CD4-positive, alpha-beta memory T cell (primary cell): ENCODE measurements around the gene JAK1. TPM values are rescaled to one million over a fixed set of nuclear protein-coding genes. Genes with fewer than 3 reads are reported as not detected.

Experiments used
- CTCF ChIA-PET: fragments of 350-600 bp; sonication (Branson Sonifier 250); formaldehyde crosslinking; loops from one replicate; lab custom pipeline; 2021; ENCODE audit warnings: inconsistent platforms; ENCODE audit not compliant: partially characterized antibody; lab: Charles Lee
- POLR2A ChIA-PET: fragments of 350-600 bp; sonication (Branson Sonifier 250); formaldehyde crosslinking; loops from one replicate; lab custom pipeline; 2021; ENCODE audit not compliant: partially characterized antibody; lab: Charles Lee
- DNase-seq, 5 donors: peaks; one replicate each; pipeline versions ENCODE4 v3.0.0 to v3.0.0-alpha.2; 2020 to 2022; ENCODE audit warnings: mixed read lengths in 1 of 5
- H3K27ac ChIP-seq: one replicate; pipeline ENCODE4 v1.7.0; 2013; ENCODE audit warnings: low read depth, low read length
- H3K27me3 ChIP-seq: 2 replicates; pipeline ENCODE4 v1.7.0; 2013; ENCODE audit warnings: mild to moderate bottlenecking, low read length, moderate library complexity; ENCODE audit not compliant: insufficient read depth
- H3K36me3 ChIP-seq: 2 replicates; pipeline ENCODE4 v1.7.0; 2013; ENCODE audit warnings: mild to moderate bottlenecking, low read length, moderate library complexity; ENCODE audit not compliant: insufficient read depth
- H3K4me1 ChIP-seq: 2 replicates; pipeline ENCODE4 v1.7.0; 2013; ENCODE audit warnings: mild to moderate bottlenecking, low read length, moderate library complexity; ENCODE audit not compliant: insufficient read depth
- H3K4me3 ChIP-seq, 2 donors: one replicate each; pipeline ENCODE4 v1.7.0; 2013; ENCODE audit warnings: low read length in 2 of 2, mild to moderate bottlenecking in 1 of 2
- H3K9me3 ChIP-seq, 2 donors: one replicate each; pipeline ENCODE4 v1.7.0; 2013; ENCODE audit warnings: low read length in 2 of 2, control low read depth in 1 of 2; ENCODE audit not compliant: control insufficient read depth in 1 of 2
- H3K27ac Mint-ChIP-seq, 7 donors: one replicate each; pipeline ENCODE4 v1.8.0; 2020 to 2021; ENCODE audit warnings: mixed read lengths in 7 of 7, mild to moderate bottlenecking in 6 of 7, inconsistent platforms in 3 of 7, moderate library complexity in 3 of 7
- H3K27me3 Mint-ChIP-seq, 2 donors: one replicate each; pipeline ENCODE4 v1.8.0; 2020 to 2021; ENCODE audit warnings: mixed read lengths in 2 of 2
- H3K36me3 Mint-ChIP-seq, 2 donors: one replicate each; pipeline ENCODE4 v1.8.0; 2020 to 2021; ENCODE audit warnings: mixed read lengths in 2 of 2, inconsistent platforms in 1 of 2, mild to moderate bottlenecking in 1 of 2
- H3K4me1 Mint-ChIP-seq, 4 donors: one replicate each; pipeline ENCODE4 v1.8.0; 2020 to 2021; ENCODE audit warnings: mixed read lengths in 4 of 4, mild to moderate bottlenecking in 1 of 4
- H3K4me3 Mint-ChIP-seq, 8 donors: one replicate each; pipeline ENCODE4 v1.8.0; 2020 to 2021; ENCODE audit warnings: mixed read lengths in 8 of 8, mild to moderate bottlenecking in 7 of 8, moderate library complexity in 6 of 8, inconsistent platforms in 3 of 8
- H3K9me3 Mint-ChIP-seq, 8 donors: one replicate each; pipeline ENCODE4 v1.8.0; 2020 to 2021; ENCODE audit warnings: mixed read lengths in 8 of 8, mild to moderate bottlenecking in 5 of 8, inconsistent platforms in 3 of 8, moderate library complexity in 1 of 8
- intact Hi-C: fragments of 100-400 bp; cut with micrococcal nuclease; formaldehyde crosslinking; loops from one replicate; pipeline ENCODE4 v1.15.1; 2023
- polyA plus RNA-seq, 2 donors: library from polyadenylated mRNA; unstranded; fragments of 300-500 nt; fragmentation: Illumina TruSeq; gene quantifications; one replicate each; pipeline ENCODE4 v1.2.3, GENCODE V29; 2021
- total RNA-seq, 2 experiments: library from RNA; stranded (reverse); gene quantifications; one replicate each; pipeline ENCODE4 v1.2.3, GENCODE V29; 2021

The JAK1 gene
- 100 to 1,000 TPM; 370 to 372 TPM for total RNA-seq
- 100 to 1,000 TPM; 163 to 258 TPM for polyA plus RNA-seq

GRCh38 chr1:64966158-64966971 is at the start of gene JAK1:
TSS of gene JAK1 (minus strand) at chr1:64966549. CDS start at chr1:64886264, 80,285 bp downstream.
- H3K9me3 ChIP-seq, result no peaks in the 10 kb centered on the region
- intact Hi-C loops, result loop anchor here (1.0 to 10.0 kb wide), 8 partner anchors 36 to 454 kb away; partner anchors contain the start of genes LEPR, LEPROT and RAVER2
- peak within 1 kb of the TSS; percentile 96 for H3K27ac ChIP-seq
- peaks cover 0 to 16% of the 10 kb centered on the region in 2 donors for H3K36me3 Mint-ChIP-seq
- no peaks in the 10 kb centered on the region for H3K27me3 Mint-ChIP-seq
- ChIA-PET CTCF (interaction anchor here (0.9 to 2.6 kb wide), 8 partner anchors 13 to 139 kb away, joined by 3 to 12 read pairs (median 3); no protein-coding TSS in a partner anchor), POLR2A (interaction anchor here (0.7 to 4.6 kb wide), 39 partner anchors 9 to 1373 kb away, joined by 3 to 62 read pairs (median 4); partner anchors contain the start of gene PGM1)
- H3K4me3 Mint-ChIP-seq, result peak within 1 kb of the TSS; percentile 89 to 97 (median 94)
- no peaks in the 10 kb centered on the region for H3K9me3 Mint-ChIP-seq
- peak within 1 kb of the TSS; percentile 93 to 95 for H3K4me3 ChIP-seq
- H3K27ac Mint-ChIP-seq, result peak within 1 kb of the TSS; percentile 93 to 97 (median 97)
- H3K4me1 Mint-ChIP-seq, result peaks cover 38 to 42% (median 40%) of the 10 kb centered on the region in 4 donors
- no peaks in the 10 kb centered on the region for H3K36me3 ChIP-seq
- no peaks in the 10 kb centered on the region for H3K27me3 ChIP-seq
- DNase-seq, result peak; percentile 87 to 91 (median 90)
- H3K4me1 ChIP-seq, result peaks cover 47% of the 10 kb centered on the region

DNA sequence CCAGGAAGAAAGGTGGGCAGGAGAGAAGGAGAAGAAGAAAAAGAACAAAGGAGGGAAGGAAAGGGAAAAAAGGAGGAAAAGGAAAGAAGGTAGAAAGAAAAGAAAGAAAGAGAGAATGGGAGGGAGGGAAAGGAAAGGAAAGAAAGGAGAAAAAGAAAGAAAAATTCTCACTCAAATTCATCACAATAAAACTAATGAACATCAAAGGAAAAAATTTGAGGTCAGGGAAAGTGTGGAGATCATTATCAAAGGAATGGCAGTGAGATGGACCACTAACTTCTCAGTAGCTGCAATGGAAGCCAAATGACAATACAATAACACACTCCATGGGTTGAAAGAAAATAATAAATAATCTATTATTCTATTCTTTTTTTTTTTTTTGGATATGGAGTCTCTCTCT is 48.0 kb upstream of the JAK1 start:
- CTCF ChIA-PET, result no interaction called here
- no peak for DNase-seq
- POLR2A ChIA-PET, result interaction anchor here (0.6 kb wide), 1 partner anchor 32 kb away, joined by 3 read pairs; no protein-coding TSS in a partner anchor
- Histone ChIP-seq H3K27me3 (no peaks in the 10 kb centered on the region), H3K9me3 (no peaks in the 10 kb centered on the region), H3K36me3 (no peaks in the 10 kb centered on the region), H3K4me3 (no peak overlapping the region), H3K4me1 (peaks cover 11% of the 10 kb centered on the region), H3K27ac (no peak overlapping the region)
- intact Hi-C loops, result no loop called here
- no peaks in the 10 kb centered on the region for H3K27me3 Mint-ChIP-seq
- peaks cover 22 to 23% (median 23%) of the 10 kb centered on the region in 4 donors for H3K4me1 Mint-ChIP-seq
- peaks cover 0 to 6% (median 0%) of the 10 kb centered on the region in 8 donors for H3K9me3 Mint-ChIP-seq
- peak overlapping the region in 1 of 7 donors; percentile 6 for H3K27ac Mint-ChIP-seq
- peaks cover 3 to 14% of the 10 kb centered on the region in 2 donors for H3K36me3 Mint-ChIP-seq
- no peak overlapping the region for H3K4me3 Mint-ChIP-seq

- H3K4me3 Mint-ChIP-seq, result no peak overlapping the region
- H3K4me1 Mint-ChIP-seq, result peaks cover 23 to 39% (median 33%) of the 10 kb centered on the region in 4 donors
- POLR2A ChIA-PET, result interaction anchor here (1.1 to 1.7 kb wide), 2 partner anchors 46 to 135 kb away, joined by 3 to 5 read pairs; no protein-coding TSS in a partner anchor
- Histone ChIP-seq H3K4me1 (peaks cover 26% of the 10 kb centered on the region), H3K9me3 (no peaks in the 10 kb centered on the region), H3K27me3 (no peaks in the 10 kb centered on the region), H3K27ac (no peak overlapping the region), H3K36me3 (no peaks in the 10 kb centered on the region), H3K4me3 (no peak overlapping the region)
- H3K27me3 Mint-ChIP-seq, result no peaks in the 10 kb centered on the region
- peak overlapping the region in 4 of 7 donors; percentile 0 to 57 (median 38) for H3K27ac Mint-ChIP-seq
- peaks cover 3 to 14% of the 10 kb centered on the region in 2 donors for H3K36me3 Mint-ChIP-seq
- DNase-seq, result no peak
- peaks cover 0 to 6% (median 0%) of the 10 kb centered on the region in 8 donors for H3K9me3 Mint-ChIP-seq
- CTCF ChIA-PET, result interaction anchor here (0.7 to 1.5 kb wide), 5 partner anchors 9 to 230 kb away, joined by 3 to 5 read pairs (median 3); no protein-coding TSS in a partner anchor
- intact Hi-C loops, result no loop called here
Observed at GRCh38 chr1:65011983-65012382, 45.6 kb upstream of the JAK1 start.

DNA sequence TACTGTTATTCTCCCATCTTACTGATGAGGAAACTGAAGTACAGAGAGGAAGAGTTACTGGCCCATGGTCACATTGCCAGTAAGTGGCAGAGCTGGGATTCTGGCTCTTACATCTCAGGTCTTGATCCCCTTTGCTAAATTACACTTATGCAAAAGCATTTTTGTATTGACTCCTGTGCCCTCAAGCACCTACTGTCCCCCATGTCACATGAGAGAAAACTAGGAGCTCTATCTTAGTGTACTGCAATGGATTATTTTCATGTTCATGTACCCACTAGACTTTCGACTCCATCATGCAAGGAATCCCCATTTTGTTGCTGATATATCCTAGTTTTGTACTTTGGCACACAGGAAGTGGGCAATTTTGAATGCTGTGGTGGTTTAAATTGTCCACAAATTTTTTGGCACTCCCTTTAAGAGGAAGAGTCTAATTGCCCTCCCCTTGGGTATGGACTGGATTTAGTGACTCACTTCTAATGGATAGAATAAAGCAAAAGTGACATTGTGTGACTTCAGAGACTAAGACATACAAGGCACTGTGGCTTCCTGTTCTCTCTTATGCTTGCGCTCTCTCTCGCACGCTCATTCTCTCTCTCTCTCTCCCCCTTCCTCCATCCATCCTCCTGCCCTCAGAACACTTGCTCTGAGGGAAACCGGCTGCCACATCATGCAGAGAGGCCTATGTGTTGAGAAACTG is 43.5 kb upstream of the JAK1 start:
- Mint-ChIP-seq H3K9me3 (peaks cover 0 to 6% (median 0%) of the 10 kb centered on the region in 8 donors), H3K27ac (peak overlapping the region; percentile 54 to 83 (median 71)), H3K4me3 (peak overlapping the region in 7 of 8 donors; percentile 33 to 73 (median 55)), H3K27me3 (no peaks in the 10 kb centered on the region), H3K36me3 (peaks cover 3 to 10% of the 10 kb centered on the region in 2 donors), H3K4me1 (peaks cover 25 to 43% (median 32%) of the 10 kb centered on the region in 4 donors)
- H3K36me3 ChIP-seq, result no peaks in the 10 kb centered on the region
- peak in 1 of 5 donors; percentile 6 for DNase-seq
- POLR2A ChIA-PET, result interaction anchor here (0.7 to 2.0 kb wide), 3 partner anchors 44 to 64 kb away, joined by 3 to 9 read pairs (median 4); partner anchors contain the start of gene JAK1
- H3K27me3 ChIP-seq, result no peaks in the 10 kb centered on the region
- H3K9me3 ChIP-seq, result no peaks in the 10 kb centered on the region
- CTCF ChIA-PET, result interaction anchor here (1.2 kb wide), 2 partner anchors 11 to 48 kb away, joined by 3 to 5 read pairs; no protein-coding TSS in a partner anchor
- no peak overlapping the region for H3K27ac ChIP-seq
- no peak overlapping the region for H3K4me3 ChIP-seq
- peaks cover 26% of the 10 kb centered on the region for H3K4me1 ChIP-seq
- intact Hi-C loops, result no loop called here

DNA sequence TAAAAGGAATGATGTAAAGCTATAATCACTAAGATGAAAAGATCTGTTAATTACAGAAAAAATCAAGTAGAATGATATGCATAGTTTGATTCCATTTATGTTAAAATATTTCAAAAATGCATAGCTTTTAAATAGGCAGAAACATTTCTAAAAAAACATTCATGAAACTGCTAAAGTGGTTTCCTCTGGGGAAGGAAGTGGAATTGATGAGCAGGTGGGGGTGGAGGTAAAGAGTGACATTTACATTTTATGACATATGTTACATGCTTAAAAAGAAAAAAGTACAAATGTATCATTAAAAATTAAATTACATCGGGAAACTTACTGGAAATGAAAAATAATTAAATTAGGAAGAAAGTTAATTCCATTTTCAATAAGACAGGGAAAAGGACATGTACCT is 42.8 kb upstream of the JAK1 start:
- Mint-ChIP-seq H3K36me3 (peaks cover 2 to 9% of the 10 kb centered on the region in 2 donors), H3K4me1 (peaks cover 25 to 42% (median 32%) of the 10 kb centered on the region in 4 donors), H3K4me3 (peak overlapping the region in 7 of 8 donors; percentile 18 to 80 (median 47)), H3K27me3 (no peaks in the 10 kb centered on the region), H3K27ac (peak overlapping the region in 5 of 7 donors; percentile 14 to 83 (median 79)), H3K9me3 (peaks cover 0 to 4% (median 0%) of the 10 kb centered on the region in 8 donors)
- Histone ChIP-seq H3K4me3 (no peak overlapping the region), H3K27ac (no peak overlapping the region), H3K4me1 (peaks cover 26% of the 10 kb centered on the region), H3K36me3 (no peaks in the 10 kb centered on the region), H3K9me3 (no peaks in the 10 kb centered on the region), H3K27me3 (no peaks in the 10 kb centered on the region)
- intact Hi-C loops, result no loop called here
- ChIA-PET CTCF (interaction anchor here (0.6 to 1.7 kb wide), 4 partner anchors 18 to 184 kb away, joined by 3 to 4 read pairs (median 3); no protein-coding TSS in a partner anchor), POLR2A (interaction anchor here (0.7 to 2.0 kb wide), 4 partner anchors 12 to 63 kb away, joined by 3 to 9 read pairs (median 4); partner anchors contain the start of gene JAK1)
- peak in 3 of 5 donors; percentile 13 to 19 (median 19) for DNase-seq

DNA sequence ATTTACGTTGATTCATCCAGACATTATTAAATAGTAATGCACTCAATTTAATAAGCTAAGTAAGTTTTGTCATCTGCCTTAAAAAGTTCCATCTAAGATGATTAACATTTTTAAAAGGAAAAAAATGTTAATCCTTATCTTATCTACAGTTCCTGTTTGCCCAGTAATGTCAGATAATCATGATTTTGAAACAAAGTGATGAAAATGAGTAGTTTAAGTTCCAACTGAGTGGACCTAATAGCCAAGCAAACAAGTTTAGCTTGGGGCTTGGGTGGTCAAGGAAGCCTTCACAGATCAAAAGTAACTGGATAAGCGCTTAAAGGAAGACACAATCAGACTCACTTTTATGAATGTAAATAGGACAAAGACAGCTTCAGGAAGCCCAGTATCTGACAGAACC is 40.5 kb upstream of the JAK1 start:
- H3K4me1 ChIP-seq, result peaks cover 37% of the 10 kb centered on the region
- no peaks in the 10 kb centered on the region for H3K9me3 ChIP-seq
- no peaks in the 10 kb centered on the region for H3K36me3 ChIP-seq
- peaks cover 3 to 7% of the 10 kb centered on the region in 2 donors for H3K36me3 Mint-ChIP-seq
- H3K4me3 ChIP-seq, result no peak overlapping the region
- H3K9me3 Mint-ChIP-seq, result peaks cover 0 to 4% (median 0%) of the 10 kb centered on the region in 8 donors
- POLR2A ChIA-PET, result interaction anchor here (1.2 to 1.5 kb wide), 2 partner anchors 40 to 48 kb away, joined by 3 read pairs; no protein-coding TSS in a partner anchor
- H3K4me3 Mint-ChIP-seq, result no peak overlapping the region
- CTCF ChIA-PET, result interaction anchor here (0.8 to 3.3 kb wide), 3 partner anchors 14 to 97 kb away, joined by 3 to 11 read pairs (median 3); no protein-coding TSS in a partner anchor
- H3K27me3 ChIP-seq, result no peaks in the 10 kb centered on the region
- no peaks in the 10 kb centered on the region for H3K27me3 Mint-ChIP-seq
- intact Hi-C loops, result no loop called here
- DNase-seq, result no peak
- peaks cover 31 to 54% (median 41%) of the 10 kb centered on the region in 4 donors for H3K4me1 Mint-ChIP-seq
- peak overlapping the region in 1 of 7 donors; percentile 21 for H3K27ac Mint-ChIP-seq
- no peak overlapping the region for H3K27ac ChIP-seq
